Neutrophil (primary cell): ENCODE measurements around the gene UBA6.

Experiments
- H3K27ac ChIP-seq: fragments of 200-600 bp; sonication (generic); 2 replicates; pipeline ENCODE4 v1.5.1; 2016; ENCODE audit warnings: mild to moderate bottlenecking, moderate library complexity
- H3K27me3 ChIP-seq: fragments of 200-600 bp; sonication (generic); 2 replicates; pipeline ENCODE4 v1.6.0; 2016; ENCODE audit warnings: mild to moderate bottlenecking
- H3K36me3 ChIP-seq: fragments of 200-600 bp; sonication (generic); 2 replicates; pipeline ENCODE4 v1.5.1; 2017
- H3K4me1 ChIP-seq, 2 experiments: fragments of 200-600 bp in 1 of 2; sonication (generic) in 1 of 2; 1 replicate in 1 of 2; 2 replicates in 1 of 2; pipeline versions ENCODE4 v1.5.1 to v1.6.1; 2013 to 2016; ENCODE audit warnings: low read depth in 1 of 2, low read length in 1 of 2, mild to moderate bottlenecking in 1 of 2, moderate library complexity in 1 of 2; ENCODE audit not compliant: control insufficient read depth in 1 of 2, insufficient read depth in 1 of 2
- H3K4me3 ChIP-seq, 2 experiments: fragments of 200-600 bp in 1 of 2; sonication (generic) in 1 of 2; 1 replicate in 1 of 2; 2 replicates in 1 of 2; pipeline ENCODE4 v1.5.1; 2013 to 2016; ENCODE audit warnings: low read depth in 1 of 2, low read length in 1 of 2, mild to moderate bottlenecking in 1 of 2, moderate library complexity in 1 of 2
- H3K9me3 ChIP-seq: fragments of 200-600 bp; sonication (generic); 2 replicates; pipeline ENCODE4 v1.5.1; 2016
- CTCF ChIP-seq: fragments of 200-600 bp; sonication (generic); IDR thresholded peaks from 2 replicates; pipeline ENCODE4 v1.5.1; 2016; ENCODE audit warnings: antibody characterized with exemption

Gene UBA6

DNA sequence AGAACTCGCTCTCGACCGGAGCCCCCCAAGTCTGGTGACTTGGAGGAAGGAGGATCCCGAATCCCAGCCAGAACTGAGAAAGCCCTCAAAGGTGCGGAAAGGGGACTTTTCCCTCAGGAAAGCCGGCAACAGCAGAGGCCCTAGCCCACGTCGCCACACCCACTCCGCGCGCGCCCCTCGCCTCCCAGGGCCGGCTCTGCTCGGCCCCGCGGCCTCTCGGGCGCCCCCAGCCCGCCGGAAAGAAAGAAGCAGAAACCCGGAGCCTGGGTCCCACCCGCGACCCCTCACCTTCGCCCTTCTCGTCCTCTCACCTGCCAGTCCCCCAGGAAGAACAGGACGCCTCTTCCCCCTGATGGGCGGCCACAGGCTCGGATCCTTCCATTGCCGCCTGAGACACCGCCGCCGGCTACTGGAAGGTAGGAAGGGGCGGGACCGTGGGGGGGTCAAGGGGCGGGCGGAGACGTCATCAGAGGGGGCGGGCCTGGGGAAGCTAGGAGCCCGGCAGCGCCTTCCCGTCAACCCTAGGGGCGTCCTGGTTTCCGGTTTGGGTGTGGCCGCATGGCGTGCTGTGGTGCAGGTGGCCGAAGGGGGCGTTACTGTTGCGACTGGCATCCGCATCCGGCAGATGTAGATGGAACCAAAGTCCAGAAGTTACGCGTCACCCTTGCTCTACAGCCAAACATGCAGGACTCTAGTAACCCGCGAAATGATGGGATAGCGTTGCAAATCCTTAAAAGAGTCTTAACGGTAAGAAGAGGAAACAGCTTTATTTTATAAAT, at the start of gene UBA6:
Gene UBA6 (minus strand): TSS at position 418 of the 779 bp plus-strand sequence. CDS start 36 bp downstream, at position 382.
- Histone ChIP-seq H3K4me1 (peaks cover 13 to 14% of the 10 kb centered on the region in 2 experiments), H3K9me3 (no peaks in the 10 kb centered on the region), H3K36me3 (no peaks in the 10 kb centered on the region), H3K4me3 (peak within 1 kb of the TSS; percentile 70 to 98), H3K27ac (peak within 1 kb of the TSS; percentile 89), H3K27me3 (no peaks in the 10 kb centered on the region)
- TF ChIP-seq CTCF: peak; percentile 71

GRCh38 chr4:67750691-67751090, 49.7 kb upstream of the UBA6 start:
- Histone ChIP-seq H3K36me3 (no peaks in the 10 kb centered on the region), H3K9me3 (no peaks in the 10 kb centered on the region), H3K4me1 (no peaks in the 10 kb centered on the region), H3K4me3 (no peak overlapping the region), H3K27ac (no peak overlapping the region), H3K27me3 (no peaks in the 10 kb centered on the region)
- no peak for TF ChIP-seq CTCF

DNA sequence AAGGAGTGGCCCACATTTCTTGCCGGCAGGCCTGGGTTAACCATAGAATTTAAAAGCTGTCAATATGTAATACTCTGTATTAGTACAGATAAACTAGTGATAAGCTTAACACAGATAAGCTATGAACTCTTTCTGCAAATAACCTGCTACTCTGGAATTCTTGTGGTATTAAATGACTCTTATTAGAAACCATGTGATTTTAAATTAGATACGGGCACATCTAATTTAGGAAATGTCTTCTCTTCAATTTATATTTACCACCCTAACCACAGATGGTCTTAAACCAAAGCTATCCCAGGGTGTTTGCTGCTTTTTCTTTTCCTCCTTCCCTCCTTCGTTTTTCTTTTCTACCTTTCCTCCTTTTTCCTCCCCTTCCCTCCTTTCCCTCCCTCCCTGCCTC, 48.3 kb upstream of the UBA6 start:
- H3K9me3 ChIP-seq: no peaks in the 10 kb centered on the region
- H3K4me1 ChIP-seq: no peaks in the 10 kb centered on the region
- H3K27ac ChIP-seq: no peak overlapping the region
- H3K4me3 ChIP-seq: no peak overlapping the region
- H3K27me3 ChIP-seq: no peaks in the 10 kb centered on the region
- no peaks in the 10 kb centered on the region for H3K36me3 ChIP-seq
- no peak for TF ChIP-seq CTCF

DNA sequence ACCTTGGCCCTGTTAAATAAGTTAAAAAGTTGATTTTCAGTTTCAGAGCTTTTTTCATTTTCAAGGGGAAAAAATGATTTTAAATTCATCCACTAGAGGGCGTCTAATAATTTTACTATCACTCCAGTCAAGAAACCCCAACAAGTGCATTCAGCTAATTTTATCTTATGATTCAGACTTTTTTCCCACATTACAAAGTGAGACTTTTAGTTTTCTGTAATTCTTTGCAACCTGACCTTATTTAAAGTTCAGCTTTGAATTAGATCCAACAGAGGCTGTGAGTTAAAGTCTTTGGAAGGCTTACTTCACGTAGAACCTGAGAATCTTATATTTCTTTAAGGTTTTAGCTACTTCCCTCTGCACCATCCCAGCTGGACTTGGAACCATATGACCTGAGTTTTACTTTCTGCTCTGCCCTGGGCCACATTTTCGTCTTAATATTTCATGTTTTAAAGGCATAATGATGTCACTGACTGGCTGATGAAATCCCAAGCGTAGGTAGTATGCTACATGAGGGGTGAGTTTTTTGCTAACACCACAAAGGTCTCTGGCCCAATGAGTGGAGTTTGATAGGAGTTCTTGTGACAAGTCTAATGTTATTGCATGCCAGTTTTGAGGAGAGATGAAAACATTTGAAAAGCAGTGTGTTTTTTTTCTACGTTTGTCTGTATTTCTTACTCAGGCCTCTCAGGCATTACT, 46.0 kb upstream of the UBA6 start:
- no peaks in the 10 kb centered on the region for H3K9me3 ChIP-seq
- no peaks in the 10 kb centered on the region for H3K27me3 ChIP-seq
- no peaks in the 10 kb centered on the region for H3K4me1 ChIP-seq
- no peak overlapping the region for H3K27ac ChIP-seq
- H3K4me3 ChIP-seq: no peak overlapping the region
- H3K36me3 ChIP-seq: no peaks in the 10 kb centered on the region
- TF ChIP-seq CTCF: peak; percentile 43

DNA sequence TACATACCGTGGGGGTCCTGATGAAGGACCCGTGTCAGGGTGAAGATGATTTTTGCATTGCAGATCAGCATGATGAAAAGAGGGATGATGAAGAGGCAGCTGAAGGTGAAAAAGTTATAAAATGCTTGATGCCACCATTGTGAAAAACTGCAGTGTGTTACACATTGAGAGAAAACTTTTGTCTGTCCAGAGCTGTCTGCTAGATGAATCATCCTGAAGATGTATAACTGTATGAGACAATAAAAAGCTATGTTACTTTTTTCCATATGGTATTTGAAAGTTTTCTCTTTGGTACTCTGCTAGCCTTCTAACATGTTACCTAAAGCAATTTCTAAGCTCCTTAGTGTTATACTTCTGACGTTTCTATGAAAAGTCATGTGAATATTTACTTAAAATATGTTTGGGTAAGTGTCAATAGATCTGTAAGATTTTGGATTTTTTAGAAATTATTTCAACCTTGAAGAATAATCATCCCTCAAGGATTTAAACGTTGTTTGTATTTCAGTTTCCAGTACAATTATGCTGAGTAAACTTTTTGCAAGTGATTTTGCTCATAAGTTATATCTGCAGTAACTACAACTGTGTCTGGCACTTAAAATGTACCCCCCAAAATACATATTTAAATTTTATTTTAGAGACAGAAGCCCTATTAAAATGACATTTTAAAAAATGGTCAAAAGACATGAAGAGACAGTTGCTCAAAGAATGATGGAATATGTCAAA, 43.8 kb upstream of the UBA6 start:
- H3K27me3 ChIP-seq: no peaks in the 10 kb centered on the region
- no peak overlapping the region for H3K4me3 ChIP-seq
- no peak overlapping the region for H3K27ac ChIP-seq
- H3K4me1 ChIP-seq: no peaks in the 10 kb centered on the region
- TF ChIP-seq CTCF: no peak
- no peaks in the 10 kb centered on the region for H3K36me3 ChIP-seq
- no peaks in the 10 kb centered on the region for H3K9me3 ChIP-seq
